ENCODE results near the gene SEMA4D.

DNA sequence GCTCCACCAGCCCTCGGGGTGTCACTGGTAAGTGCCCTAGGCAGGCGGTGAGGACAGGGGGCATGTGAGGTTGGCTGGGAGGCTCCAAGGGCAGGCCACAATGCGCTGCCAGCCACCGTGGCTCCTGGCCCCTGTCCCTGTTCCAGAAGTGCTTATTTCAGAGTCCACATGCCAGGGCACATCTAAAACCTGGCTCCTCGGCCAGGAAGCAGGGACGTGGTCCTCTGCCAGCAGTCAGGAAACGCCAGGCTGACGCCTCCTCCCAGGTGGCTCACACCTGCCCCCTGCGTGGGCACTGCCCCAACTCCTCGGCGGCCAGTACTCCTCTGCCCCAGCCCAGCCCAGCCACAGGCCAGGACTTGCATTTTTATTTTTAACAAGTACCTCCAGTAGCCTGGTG, 111.1 kb downstream of the SEMA4D start:
- TF ChIP-seq, protein P1, sequence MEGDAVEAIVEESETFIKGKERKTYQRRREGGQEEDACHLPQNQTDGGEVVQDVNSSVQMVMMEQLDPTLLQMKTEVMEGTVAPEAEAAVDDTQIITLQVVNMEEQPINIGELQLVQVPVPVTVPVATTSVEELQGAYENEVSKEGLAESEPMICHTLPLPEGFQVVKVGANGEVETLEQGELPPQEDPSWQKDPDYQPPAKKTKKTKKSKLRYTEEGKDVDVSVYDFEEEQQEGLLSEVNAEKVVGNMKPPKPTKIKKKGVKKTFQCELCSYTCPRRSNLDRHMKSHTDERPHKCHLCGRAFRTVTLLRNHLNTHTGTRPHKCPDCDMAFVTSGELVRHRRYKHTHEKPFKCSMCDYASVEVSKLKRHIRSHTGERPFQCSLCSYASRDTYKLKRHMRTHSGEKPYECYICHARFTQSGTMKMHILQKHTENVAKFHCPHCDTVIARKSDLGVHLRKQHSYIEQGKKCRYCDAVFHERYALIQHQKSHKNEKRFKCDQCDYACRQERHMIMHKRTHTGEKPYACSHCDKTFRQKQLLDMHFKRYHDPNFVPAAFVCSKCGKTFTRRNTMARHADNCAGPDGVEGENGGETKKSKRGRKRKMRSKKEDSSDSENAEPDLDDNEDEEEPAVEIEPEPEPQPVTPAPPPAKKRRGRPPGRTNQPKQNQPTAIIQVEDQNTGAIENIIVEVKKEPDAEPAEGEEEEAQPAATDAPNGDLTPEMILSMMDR (IDR thresholded peaks at IDR 0.05): no peak
- no peak for TF ChIP-seq EP300 (IDR thresholded peaks at IDR 0.05)
